ENCODE results near the gene TANC1.

DNA sequence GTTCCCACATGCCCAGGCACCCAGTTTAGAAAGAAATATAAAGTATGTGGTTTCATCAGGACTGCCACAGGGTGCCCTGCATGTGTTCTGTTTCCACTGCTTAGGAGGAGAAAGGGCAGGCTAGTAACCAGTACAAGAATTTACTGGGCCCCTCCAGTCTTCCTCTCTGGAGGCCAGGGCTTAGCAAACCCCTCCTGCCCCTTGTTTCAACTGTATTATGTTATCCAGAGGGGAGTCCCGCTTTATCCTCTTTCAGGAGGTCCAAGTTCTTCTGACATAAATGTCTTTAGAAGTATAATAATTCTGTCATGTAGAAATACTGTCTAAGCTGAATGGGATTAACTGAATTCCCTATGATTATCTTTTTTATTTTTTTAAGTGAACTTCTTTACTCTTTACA lies 185.9 kb downstream of the TANC1 start:
- TF ChIP-seq, protein P1, sequence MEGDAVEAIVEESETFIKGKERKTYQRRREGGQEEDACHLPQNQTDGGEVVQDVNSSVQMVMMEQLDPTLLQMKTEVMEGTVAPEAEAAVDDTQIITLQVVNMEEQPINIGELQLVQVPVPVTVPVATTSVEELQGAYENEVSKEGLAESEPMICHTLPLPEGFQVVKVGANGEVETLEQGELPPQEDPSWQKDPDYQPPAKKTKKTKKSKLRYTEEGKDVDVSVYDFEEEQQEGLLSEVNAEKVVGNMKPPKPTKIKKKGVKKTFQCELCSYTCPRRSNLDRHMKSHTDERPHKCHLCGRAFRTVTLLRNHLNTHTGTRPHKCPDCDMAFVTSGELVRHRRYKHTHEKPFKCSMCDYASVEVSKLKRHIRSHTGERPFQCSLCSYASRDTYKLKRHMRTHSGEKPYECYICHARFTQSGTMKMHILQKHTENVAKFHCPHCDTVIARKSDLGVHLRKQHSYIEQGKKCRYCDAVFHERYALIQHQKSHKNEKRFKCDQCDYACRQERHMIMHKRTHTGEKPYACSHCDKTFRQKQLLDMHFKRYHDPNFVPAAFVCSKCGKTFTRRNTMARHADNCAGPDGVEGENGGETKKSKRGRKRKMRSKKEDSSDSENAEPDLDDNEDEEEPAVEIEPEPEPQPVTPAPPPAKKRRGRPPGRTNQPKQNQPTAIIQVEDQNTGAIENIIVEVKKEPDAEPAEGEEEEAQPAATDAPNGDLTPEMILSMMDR (IDR thresholded peaks at IDR 0.05): no peak
- no peak for TF ChIP-seq POLR2A (IDR thresholded peaks at IDR 0.05)

Data from right lobe of liver (tissue), 4 donors.